Ecto neural progenitor cell (in vitro differentiated cells): ENCODE measurements around the gene MREG.
A peak's percentile ranks its signal among the peaks of the same experiment; 100 is the strongest.
"Not testable (repeated sequence)": the region's sequence is repeated elsewhere in the genome, so short reads cannot be mapped to it uniquely, and the experiment has no call there.

ENCODE experiments used
- DNase-seq: peaks from one replicate; pipeline ENCODE4 v3.0.0-alpha.2; 2018; ENCODE audit warnings: low spot score

Gene MREG

DNA sequence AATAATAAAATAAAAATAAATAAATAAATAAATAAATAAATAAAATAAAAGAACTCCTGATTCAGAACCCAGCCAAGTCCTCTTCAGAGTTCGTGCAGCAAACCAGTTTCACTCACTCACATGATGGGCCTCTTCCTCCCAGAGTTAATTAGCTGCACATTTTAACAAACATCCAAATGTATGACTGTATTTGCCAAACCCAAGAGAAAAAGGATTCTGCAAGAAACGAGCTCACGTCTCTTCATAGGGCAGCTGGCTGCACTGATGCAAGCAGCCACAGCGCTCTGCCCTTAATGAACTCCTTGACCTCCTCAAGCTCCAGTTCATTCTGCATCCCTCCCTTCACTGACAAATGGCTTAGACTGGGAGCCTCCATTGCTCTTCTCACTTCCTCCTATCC, 55.1 kb downstream of the MREG start:
- DNase-seq: no peak

- DNase-seq: not testable (repeated sequence)
These were observed 55.8 kb downstream of the MREG start for GRCh38 chr2:215957354-215958122.

GRCh38 chr2:215952860-215953637, 60.3 kb downstream of the MREG start:
- DNase-seq: no peak

DNA sequence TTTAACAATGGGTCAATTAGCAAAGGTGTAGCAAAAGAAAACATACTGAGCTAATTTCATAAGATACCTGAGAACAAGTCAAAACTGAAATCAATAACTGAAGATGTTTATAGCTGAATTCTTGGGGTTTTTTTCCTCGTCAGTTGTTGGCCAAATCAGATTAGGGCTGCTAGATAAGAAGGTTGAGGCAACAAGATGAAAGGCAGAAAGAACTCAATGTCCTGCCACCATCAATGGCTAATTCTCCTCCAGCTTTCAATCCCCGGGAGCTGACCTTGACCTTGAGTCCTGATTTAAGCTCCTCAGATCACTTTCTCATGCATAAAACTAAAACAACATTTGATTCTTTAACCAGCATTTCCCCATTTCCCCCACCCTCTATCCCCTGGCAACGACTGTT, 61.8 kb downstream of the MREG start:
- DNase-seq: no peak

DNA sequence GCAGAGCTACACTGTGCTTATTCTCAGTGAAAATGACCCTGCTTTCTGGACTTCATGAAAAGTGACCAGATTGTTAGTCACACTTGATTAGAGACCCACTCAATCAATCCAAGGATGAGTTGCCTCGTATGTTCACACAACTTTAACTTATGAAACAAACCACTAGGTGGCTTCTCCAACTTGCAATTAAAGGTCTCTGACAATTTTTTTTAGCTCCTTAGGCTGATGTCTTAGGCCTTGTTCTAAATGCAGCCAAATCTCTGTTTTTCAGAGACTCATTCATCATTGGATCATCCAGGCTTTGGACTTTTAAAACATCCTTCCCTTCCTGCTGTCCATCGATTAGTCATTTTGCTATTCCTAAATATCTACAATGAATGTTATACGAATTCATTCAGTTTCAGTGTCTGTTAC, 63.4 kb downstream of the MREG start:
- no peak for DNase-seq

- DNase-seq: no peak
These were observed 65.3 kb downstream of the MREG start for GRCh38 chr2:215948051-215948450.

DNA sequence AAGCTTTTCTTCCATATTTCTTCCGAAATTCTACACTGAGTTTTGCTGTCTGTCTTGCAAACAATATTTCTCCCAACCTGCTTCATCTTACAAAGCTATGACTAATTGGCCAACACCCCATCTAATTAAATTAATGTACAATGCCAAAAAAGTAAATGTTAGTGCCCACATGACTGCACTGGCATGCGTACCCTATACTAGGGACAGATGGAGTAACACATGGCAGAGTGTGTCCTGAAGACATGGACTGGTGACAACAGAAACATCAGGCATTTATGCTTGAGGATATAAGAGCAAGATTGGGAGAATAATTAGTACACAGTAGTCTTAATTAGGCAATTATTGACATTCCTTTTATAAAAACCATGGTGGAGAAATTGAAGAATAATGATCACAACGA, 66.8 kb downstream of the MREG start:
- DNase-seq: no peak

DNA sequence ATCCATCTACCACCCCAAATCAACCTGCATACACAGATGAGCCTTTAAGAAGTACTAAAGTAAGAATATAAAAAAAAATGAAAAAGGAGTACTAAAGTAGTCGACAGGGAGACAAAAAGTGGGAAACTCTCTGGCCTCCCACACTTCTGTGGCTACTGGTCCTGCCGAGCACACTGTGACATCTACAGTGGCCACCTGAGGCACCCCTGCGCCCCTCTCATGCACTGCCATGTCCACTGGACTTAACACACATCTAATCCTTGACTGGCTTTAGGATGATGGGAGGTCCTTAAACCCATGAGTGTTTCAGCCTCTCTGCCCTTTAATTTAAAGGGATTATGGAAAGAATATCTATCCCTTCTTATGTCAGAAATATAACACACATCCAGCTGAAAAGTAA, 71.2 kb downstream of the MREG start:
- no peak for DNase-seq

DNA sequence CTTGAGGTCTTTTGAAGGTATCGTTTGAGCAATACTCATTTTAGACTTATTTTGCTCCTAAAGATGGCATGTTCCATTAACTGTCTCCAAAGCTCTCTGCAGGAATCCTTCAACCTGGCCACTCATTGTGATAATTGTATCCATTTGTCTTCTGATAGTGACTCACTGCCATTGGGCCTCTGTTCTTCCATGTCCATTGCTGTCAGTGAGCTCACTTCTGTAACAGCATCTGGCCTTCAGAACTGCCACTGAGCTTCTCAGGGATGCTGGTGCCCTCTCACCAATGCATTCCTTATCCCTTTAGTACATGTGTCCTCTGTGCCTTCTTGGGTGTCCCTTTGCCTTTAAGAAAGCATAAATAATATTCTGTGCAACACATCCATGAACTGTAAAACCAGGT, 71.6 kb downstream of the MREG start:
- no peak for DNase-seq

GRCh38 chr2:215940645-215941184, 72.6 kb downstream of the MREG start:
- no peak for DNase-seq

DNA sequence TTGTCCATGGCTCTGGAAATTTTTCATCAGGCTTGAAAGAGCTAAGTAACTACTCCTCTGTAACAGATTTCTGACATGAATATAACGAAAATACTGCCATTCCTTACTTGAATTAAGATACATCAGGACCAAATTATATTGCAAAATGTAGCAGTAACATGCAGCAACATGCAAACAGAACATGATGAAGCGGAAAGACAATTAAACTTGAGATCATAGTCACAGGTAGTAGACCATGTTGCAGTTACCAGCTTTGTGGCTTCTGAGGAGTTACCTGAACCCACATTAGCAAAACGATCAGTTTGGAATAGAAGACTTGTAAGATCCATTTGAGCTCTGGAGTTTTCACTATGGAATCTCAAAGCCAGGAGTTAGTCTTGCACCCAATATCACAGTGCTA, 76.2 kb downstream of the MREG start:
- no peak for DNase-seq

- DNase-seq: no peak
These were observed 80.2 kb downstream of the MREG start for GRCh38 chr2:215933151-215933550.

- DNase-seq: peak; percentile 60
These were observed 82.0 kb downstream of the MREG start for GRCh38 chr2:215931256-215931903.

GRCh38 chr2:215930505-215931253, 82.7 kb downstream of the MREG start:
- no peak for DNase-seq

DNA sequence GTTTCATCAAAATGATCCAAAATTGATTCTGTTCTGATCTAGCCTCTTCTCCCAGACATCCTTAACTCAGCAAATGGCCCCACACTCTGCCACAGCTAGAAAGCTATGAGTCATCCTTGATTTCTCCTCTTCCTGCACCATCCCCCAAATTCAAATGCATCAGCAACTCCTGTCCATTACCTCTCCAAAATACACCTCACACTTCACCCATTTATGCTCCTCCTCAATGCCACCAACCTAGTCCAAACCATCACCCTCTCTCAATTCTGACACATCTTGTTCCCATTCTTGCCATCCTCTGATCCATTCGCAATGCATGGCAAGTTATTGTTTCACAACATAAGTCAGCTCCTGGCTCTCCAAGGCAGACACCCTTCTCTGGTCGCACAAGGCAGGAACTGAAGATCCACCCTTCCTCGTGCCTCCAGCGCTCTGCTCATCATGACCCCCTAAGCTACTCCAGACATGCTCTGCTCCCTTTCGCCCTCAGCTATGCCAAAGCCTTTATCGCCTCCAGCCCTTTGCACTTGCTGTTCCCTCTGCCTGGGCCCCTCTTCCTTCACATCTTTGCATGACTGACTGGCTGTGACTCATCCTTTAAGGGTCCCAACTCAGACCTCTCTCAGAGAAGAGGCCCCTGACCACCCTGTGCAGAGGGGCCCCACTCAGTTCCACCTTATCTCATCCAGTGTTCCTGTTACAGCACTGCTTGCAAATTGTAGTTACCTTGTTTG, 83.6 kb downstream of the MREG start:
- DNase-seq: no peak

- DNase-seq: no peak
These were observed 85.3 kb downstream of the MREG start for GRCh38 chr2:215928086-215928485.

DNA sequence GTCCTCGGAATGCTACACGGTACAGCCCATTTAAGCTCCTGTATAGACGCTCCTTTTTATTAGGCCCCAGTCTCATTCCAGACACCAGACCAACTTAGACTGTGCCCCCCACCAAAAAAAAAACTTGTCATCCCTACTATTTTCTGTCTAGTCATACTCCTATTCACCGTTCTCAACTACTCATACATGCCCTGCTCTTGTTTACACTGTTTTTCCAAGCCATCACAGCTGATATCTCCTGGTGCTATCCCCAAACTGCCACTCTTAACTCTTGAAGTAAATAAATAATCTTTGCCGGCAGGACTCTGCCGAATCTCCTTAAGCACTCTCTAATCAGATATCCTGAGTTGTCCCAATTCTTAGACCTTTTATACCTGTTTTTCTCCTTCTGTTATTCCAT, 86.4 kb downstream of the MREG start:
- DNase-seq: not testable (repeated sequence)

DNA sequence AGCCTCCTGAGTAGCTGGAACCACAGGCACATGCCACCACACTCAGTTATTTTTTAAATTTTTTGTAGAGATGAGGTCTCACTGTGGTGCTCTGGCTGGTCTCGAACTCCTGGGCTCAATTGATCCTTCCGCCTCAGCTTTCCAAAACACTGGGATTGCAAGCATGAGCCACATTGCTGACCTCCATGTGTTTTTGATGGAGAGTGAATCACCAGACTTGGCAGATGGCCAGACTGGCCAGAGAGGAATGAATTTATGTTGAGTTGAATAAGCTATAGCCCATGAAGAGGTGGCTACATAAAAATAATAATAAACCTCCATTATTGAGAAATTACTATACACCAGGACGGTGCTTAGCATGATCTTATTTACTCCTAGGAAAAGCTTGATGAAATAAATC, 91.5 kb downstream of the MREG start:
- DNase-seq: no peak

DNA sequence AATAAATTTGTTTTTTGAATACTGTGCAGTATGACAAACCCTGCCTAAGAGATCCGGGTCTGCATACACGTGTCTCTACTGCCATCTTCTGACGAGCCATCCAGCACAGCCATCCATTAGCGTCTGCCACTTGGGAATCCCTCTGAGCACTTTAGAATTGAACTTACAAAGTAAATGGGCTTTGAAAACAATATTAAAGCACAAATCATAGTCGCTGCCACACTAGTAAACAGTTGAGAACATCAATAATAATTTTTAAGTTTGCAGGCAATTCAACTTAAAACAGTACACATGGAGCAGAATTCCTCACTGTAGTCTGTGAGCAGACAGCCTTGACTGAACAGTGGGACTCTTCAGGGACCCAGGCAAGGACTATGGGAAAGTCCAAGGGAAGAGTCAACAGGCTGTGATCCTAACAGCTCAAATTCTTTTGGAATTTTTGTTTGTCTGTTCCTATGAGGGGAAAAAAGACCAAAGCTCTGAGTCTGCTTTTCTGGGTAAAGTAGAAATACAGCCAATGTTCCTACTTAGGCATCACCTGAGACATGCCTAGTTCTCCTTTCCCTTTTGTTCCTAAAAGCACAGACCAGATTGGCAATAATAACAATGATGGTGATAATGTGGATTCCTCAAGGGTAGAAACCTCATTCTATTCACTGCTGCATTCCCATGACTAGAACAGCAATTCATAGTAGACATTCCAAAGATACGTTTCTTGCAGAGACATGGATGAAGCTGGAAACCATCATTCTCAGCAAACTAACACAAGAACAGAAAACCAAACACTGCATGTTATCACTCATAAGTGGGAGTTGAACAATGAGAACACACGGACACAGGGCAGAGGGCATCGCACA, 92.9 kb downstream of the MREG start:
- DNase-seq: peak; percentile 71

DNA sequence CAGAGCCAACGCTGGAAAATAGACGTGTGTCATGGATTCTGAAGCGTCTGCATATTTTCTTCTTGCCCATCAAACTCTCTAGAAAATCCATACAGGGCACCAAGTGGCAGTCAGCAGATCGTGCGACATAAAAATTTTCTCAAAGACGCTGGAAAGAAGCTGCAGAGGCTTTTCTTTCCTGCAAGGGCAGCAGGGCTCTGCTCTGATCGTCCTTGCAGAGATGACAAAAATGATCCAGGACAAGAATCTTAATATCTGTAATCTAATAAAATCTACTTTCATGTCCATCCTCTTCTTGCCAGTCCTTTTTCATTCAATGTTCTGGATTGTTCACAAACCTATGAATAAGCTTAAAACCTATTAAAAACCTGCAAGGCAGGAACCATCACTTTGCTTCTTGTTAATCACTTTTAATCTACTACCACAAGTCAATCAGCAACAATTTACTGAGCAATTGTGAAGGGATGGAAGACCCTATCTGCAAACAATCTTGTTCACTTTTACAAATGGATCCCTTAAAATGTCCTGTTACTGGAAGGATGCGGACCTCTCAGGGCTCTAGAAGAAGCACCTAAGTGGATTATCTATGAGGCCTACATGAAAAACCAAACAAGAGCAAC, 93.6 kb downstream of the MREG start:
- no peak for DNase-seq
